ENCODE measurements around the gene ABLIM3.

Gene ABLIM3

GRCh38 chr5:149145138-149145537 is 3.8 kb downstream of the ABLIM3 start:
- Histone ChIP-seq H3K9me3 (no peaks in the 10 kb centered on the region), H3K27me3 (peaks cover 20% of the 10 kb centered on the region), H3K9ac (no peak overlapping the region), H3K36me3 (no peaks in the 10 kb centered on the region), H3K4me1 (peaks cover 9% of the 10 kb centered on the region), H4K20me1 (no peaks in the 10 kb centered on the region), H3K27ac (no peak overlapping the region), H3K4me2 (no peak overlapping the region), H3K4me3 (no peak overlapping the region)
- TF ChIP-seq Cebpa-rat (IDR thresholded peaks at IDR 0.05): no peak

DNA sequence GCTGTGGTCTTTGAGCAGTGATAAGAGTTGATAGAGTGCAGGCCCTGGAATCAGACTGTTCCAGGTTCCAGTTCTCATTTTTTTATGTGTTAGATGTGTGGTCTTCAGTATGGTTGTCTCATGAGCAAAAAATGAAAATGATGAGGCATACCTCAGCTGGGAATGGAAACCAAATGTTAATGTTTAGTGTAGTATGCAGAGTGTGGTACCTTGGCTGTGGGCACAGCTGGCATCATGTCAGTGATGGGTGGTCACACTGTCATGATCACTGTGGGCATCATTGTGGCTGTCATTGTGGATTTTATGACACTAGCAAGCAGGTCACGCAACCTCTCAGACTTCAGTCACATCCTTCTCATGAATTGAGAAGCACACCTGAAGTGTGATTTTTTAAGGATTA is 6.4 kb downstream of the ABLIM3 start:
- Histone ChIP-seq H3K4me3 (no peak overlapping the region), H3K27ac (no peak overlapping the region), H3K4me2 (no peak overlapping the region), H3K27me3 (peaks cover 2% of the 10 kb centered on the region), H3K9ac (no peak overlapping the region), H3K4me1 (no peaks in the 10 kb centered on the region), H4K20me1 (no peaks in the 10 kb centered on the region), H3K36me3 (no peaks in the 10 kb centered on the region), H3K9me3 (no peaks in the 10 kb centered on the region)
- TF ChIP-seq Cebpa-rat (IDR thresholded peaks at IDR 0.05): no peak

GRCh38 chr5:149149942-149150341 is 8.6 kb downstream of the ABLIM3 start:
- peaks cover 6% of the 10 kb centered on the region; the same call in 1 of the 2 replicates for H3K4me1 ChIP-seq
- no peaks in the 10 kb centered on the region for H3K36me3 ChIP-seq
- H3K9me3 ChIP-seq: no peaks in the 10 kb centered on the region
- no peak overlapping the region for H3K4me2 ChIP-seq
- no peaks in the 10 kb centered on the region for H4K20me1 ChIP-seq
- H3K27ac ChIP-seq: no peak overlapping the region
- H3K9ac ChIP-seq: no peak overlapping the region
- no peaks in the 10 kb centered on the region for H3K27me3 ChIP-seq
- no peak overlapping the region for H3K4me3 ChIP-seq
- no peak for TF ChIP-seq Cebpa-rat (IDR thresholded peaks at IDR 0.05)

DNA sequence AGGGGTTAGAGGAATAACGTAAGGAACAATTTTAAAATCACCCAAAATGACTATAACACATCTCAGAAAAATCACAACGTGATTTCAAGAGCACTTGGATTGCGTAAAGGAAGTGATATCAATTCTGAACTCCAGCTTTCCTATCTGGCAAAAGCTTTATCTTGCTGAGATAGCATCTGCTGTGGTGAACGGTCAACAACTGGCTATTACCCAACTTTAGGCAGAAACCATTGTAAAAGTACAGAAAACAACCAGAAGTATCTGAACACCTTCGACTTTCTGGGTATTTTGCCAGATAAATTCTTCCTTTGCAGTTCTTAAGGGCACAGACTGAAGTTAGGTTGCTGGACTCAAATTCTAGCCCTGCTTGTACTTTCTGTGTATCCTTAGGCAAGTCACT is 9.2 kb downstream of the ABLIM3 start:
- Histone ChIP-seq H3K4me3 (no peak overlapping the region), H3K9me3 (no peaks in the 10 kb centered on the region), H3K27ac (no peak overlapping the region), H4K20me1 (no peaks in the 10 kb centered on the region), H3K4me1 (peaks cover 6% of the 10 kb centered on the region; the same call in 1 of the 2 replicates), H3K36me3 (no peaks in the 10 kb centered on the region), H3K4me2 (no peak overlapping the region), H3K27me3 (no peaks in the 10 kb centered on the region), H3K9ac (no peak overlapping the region)
- TF ChIP-seq Cebpa-rat (IDR thresholded peaks at IDR 0.05): no peak

GRCh38 chr5:149151717-149152116 is 10.4 kb downstream of the ABLIM3 start:
- no peak overlapping the region for H3K27ac ChIP-seq
- H3K9ac ChIP-seq: no peak overlapping the region
- H4K20me1 ChIP-seq: no peaks in the 10 kb centered on the region
- H3K4me3 ChIP-seq: no peak overlapping the region
- no peaks in the 10 kb centered on the region for H3K27me3 ChIP-seq
- no peak for TF ChIP-seq Cebpa-rat (IDR thresholded peaks at IDR 0.05)
- peaks cover 6% of the 10 kb centered on the region; the same call in 1 of the 2 replicates for H3K4me1 ChIP-seq
- no peaks in the 10 kb centered on the region for H3K36me3 ChIP-seq
- H3K4me2 ChIP-seq: no peak overlapping the region
- H3K9me3 ChIP-seq: no peaks in the 10 kb centered on the region

DNA sequence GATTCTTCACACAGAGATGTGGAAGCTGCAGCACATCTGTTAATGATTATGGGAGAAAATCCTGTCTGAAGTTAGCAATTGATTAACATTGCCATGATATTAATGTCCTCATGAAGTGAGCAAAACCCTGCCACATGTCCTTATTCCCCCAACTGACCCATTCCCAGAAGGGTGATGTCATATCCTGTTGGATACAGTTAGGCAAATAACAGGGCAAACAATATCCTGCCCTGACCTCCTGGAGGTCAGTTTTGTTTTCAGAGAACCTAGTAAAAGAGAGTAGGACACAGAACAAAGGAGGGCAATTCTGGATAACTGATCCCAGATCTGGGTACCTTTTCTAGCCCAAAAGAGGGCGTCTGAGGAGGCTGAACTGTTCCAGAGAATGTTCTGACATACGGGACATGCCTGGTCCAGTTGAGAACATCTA is 11.0 kb downstream of the ABLIM3 start:
- H3K9ac ChIP-seq: no peak overlapping the region
- no peak overlapping the region for H3K27ac ChIP-seq
- no peaks in the 10 kb centered on the region for H4K20me1 ChIP-seq
- H3K36me3 ChIP-seq: no peaks in the 10 kb centered on the region
- H3K9me3 ChIP-seq: no peaks in the 10 kb centered on the region
- H3K4me1 ChIP-seq: peaks cover 6% of the 10 kb centered on the region; the same call in 1 of the 2 replicates
- no peak for TF ChIP-seq Cebpa-rat (IDR thresholded peaks at IDR 0.05)
- H3K4me3 ChIP-seq: no peak overlapping the region
- H3K4me2 ChIP-seq: no peak overlapping the region
- H3K27me3 ChIP-seq: no peaks in the 10 kb centered on the region

- Histone ChIP-seq H3K4me2 (no peak overlapping the region), H3K9ac (no peak overlapping the region), H3K4me1 (peaks cover 6% of the 10 kb centered on the region; the same call in 1 of the 2 replicates), H3K27ac (no peak overlapping the region), H3K9me3 (no peaks in the 10 kb centered on the region), H3K4me3 (no peak overlapping the region), H3K36me3 (no peaks in the 10 kb centered on the region), H3K27me3 (no peaks in the 10 kb centered on the region), H4K20me1 (no peaks in the 10 kb centered on the region)
- TF ChIP-seq Cebpa-rat (IDR thresholded peaks at IDR 0.05): no peak
Measured at GRCh38 chr5:149153193-149153750, 12.0 kb downstream of the ABLIM3 start.

GRCh38 chr5:149153751-149154610 is 12.7 kb downstream of the ABLIM3 start:
- no peak overlapping the region for H3K4me3 ChIP-seq
- H3K27me3 ChIP-seq: no peaks in the 10 kb centered on the region
- H4K20me1 ChIP-seq: no peaks in the 10 kb centered on the region
- H3K4me2 ChIP-seq: no peak overlapping the region
- no peak; the same call in 1 of the 2 replicates for TF ChIP-seq Cebpa-rat (IDR thresholded peaks at IDR 0.05)
- no peak overlapping the region for H3K27ac ChIP-seq
- no peaks in the 10 kb centered on the region for H3K36me3 ChIP-seq
- H3K9ac ChIP-seq: no peak overlapping the region
- peaks cover 6% of the 10 kb centered on the region; the same call in 1 of the 2 replicates for H3K4me1 ChIP-seq
- no peaks in the 10 kb centered on the region for H3K9me3 ChIP-seq

DNA sequence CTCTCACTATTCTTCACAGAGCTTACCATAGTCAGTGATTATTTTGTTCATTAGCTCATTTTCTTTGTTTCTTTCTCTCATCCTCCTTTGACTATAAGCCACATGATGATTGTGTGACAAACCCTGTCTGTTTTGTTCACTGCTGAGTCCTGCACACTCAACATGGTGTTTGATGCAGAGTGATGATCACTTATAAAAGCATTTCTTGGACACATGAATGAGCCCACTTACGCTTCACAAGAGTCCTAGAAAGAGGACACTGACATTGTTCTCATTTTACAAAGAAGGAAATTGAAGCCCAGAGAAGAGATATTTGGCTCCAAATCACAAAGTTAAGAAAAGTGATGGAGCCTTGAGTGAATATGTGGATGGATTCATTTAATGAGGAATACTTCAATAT is 13.4 kb downstream of the ABLIM3 start:
- Histone ChIP-seq H4K20me1 (no peaks in the 10 kb centered on the region), H3K4me2 (no peak overlapping the region), H3K27ac (no peak overlapping the region), H3K4me3 (no peak overlapping the region), H3K9me3 (no peaks in the 10 kb centered on the region), H3K27me3 (no peaks in the 10 kb centered on the region), H3K9ac (no peak overlapping the region), H3K4me1 (peaks cover 6% of the 10 kb centered on the region; the same call in 1 of the 2 replicates), H3K36me3 (no peaks in the 10 kb centered on the region)
- no peak for TF ChIP-seq Cebpa-rat (IDR thresholded peaks at IDR 0.05)

GRCh38 chr5:149156435-149157083 is 15.3 kb downstream of the ABLIM3 start:
- H3K27ac ChIP-seq: no peak overlapping the region
- no peaks in the 10 kb centered on the region for H3K27me3 ChIP-seq
- H3K4me1 ChIP-seq: peaks cover 6% of the 10 kb centered on the region; the same call in 1 of the 2 replicates
- no peaks in the 10 kb centered on the region for H3K36me3 ChIP-seq
- H3K9ac ChIP-seq: no peak overlapping the region
- H3K4me3 ChIP-seq: no peak overlapping the region
- TF ChIP-seq Cebpa-rat (IDR thresholded peaks at IDR 0.05): no peak
- H4K20me1 ChIP-seq: no peaks in the 10 kb centered on the region
- H3K9me3 ChIP-seq: no peaks in the 10 kb centered on the region
- H3K4me2 ChIP-seq: no peak overlapping the region

Measured in BLaER1 (cell line).